GM18508 (cell line): ENCODE measurements around the gene ACTR1B.
"Not testable (repeated sequence)": the region's sequence is repeated elsewhere in the genome, so short reads cannot be mapped to it uniquely, and the experiment has no call there.

Source experiments
- ATAC-seq: cut with Tn5 transposase; IDR thresholded peaks from one replicate; pipeline ENCODE4 v1.9.1; 2021; ENCODE audit warnings: moderate number of reproducible peaks; ENCODE audit not compliant: insufficient read depth, unreplicated experiment

ACTR1B gene

GRCh38 chr2:97663962-97664635 is at the start of gene ACTR1B:
Gene ACTR1B (minus strand): TSS chr2:97664044. CDS start chr2:97663890, 154 bp downstream.
- ATAC-seq: peak; percentile 76

GRCh38 chr2:97712693-97713295 is 49.0 kb upstream of the ACTR1B start:
- ATAC-seq: no peak

- ATAC-seq: not testable (repeated sequence)
These were observed 48.3 kb upstream of the ACTR1B start for GRCh38 chr2:97712175-97712574.

GRCh38 chr2:97711394-97711711 is 47.5 kb upstream of the ACTR1B start:
- no peak for ATAC-seq

- no peak for ATAC-seq
These were observed 44.8 kb upstream of the ACTR1B start for GRCh38 chr2:97708608-97709007.

GRCh38 chr2:97708048-97708380 is 44.2 kb upstream of the ACTR1B start:
- no peak for ATAC-seq

- ATAC-seq: no peak
These were observed 43.7 kb upstream of the ACTR1B start for GRCh38 chr2:97707362-97708047.

GRCh38 chr2:97706708-97707345 is 43.0 kb upstream of the ACTR1B start:
- no peak for ATAC-seq

- ATAC-seq: no peak
These were observed 42.3 kb upstream of the ACTR1B start for GRCh38 chr2:97706112-97706511.

GRCh38 chr2:97704989-97705388 is 41.1 kb upstream of the ACTR1B start:
- ATAC-seq: no peak

- ATAC-seq: no peak
These were observed 39.9 kb upstream of the ACTR1B start for GRCh38 chr2:97703741-97704140.

GRCh38 chr2:97702731-97703470 is 39.1 kb upstream of the ACTR1B start:
- ATAC-seq: no peak

GRCh38 chr2:97701851-97702465 is 38.1 kb upstream of the ACTR1B start:
- ATAC-seq: no peak

- no peak for ATAC-seq
These were observed 37.3 kb upstream of the ACTR1B start for GRCh38 chr2:97701186-97701585.

- ATAC-seq: no peak
These were observed 36.1 kb upstream of the ACTR1B start for GRCh38 chr2:97699765-97700444.

GRCh38 chr2:97698530-97698929 is 34.7 kb upstream of the ACTR1B start:
- no peak for ATAC-seq

- no peak for ATAC-seq
These were observed 33.7 kb upstream of the ACTR1B start for GRCh38 chr2:97697252-97698235.

- no peak for ATAC-seq
These were observed 31.9 kb upstream of the ACTR1B start for GRCh38 chr2:97695744-97696143.

- no peak for ATAC-seq
These were observed 29.6 kb upstream of the ACTR1B start for GRCh38 chr2:97693476-97693875.
